Colon (tissue), 2 donors: Measurements from ENCODE around the gene ZRANB2.

ENCODE experiments used
- FAIRE-seq: peaks from 2 replicates; lab custom pipeline; 2012; peaks lifted over from hg19 to GRCh38; lab: Jason Lieb, UNC
- donor health status: control.
- donor health status: control.

Gene ZRANB2

GRCh38 chr1:71027991-71028390 is 52.8 kb downstream of the ZRANB2 start:
- no peak for FAIRE-seq

GRCh38 chr1:71026093-71026492 is 54.7 kb downstream of the ZRANB2 start:
- FAIRE-seq = no peak

GRCh38 chr1:71023515-71023914 is 57.3 kb downstream of the ZRANB2 start:
- FAIRE-seq = no peak

GRCh38 chr1:71019233-71019969 is 61.4 kb downstream of the ZRANB2 start:
- no peak for FAIRE-seq

- no peak for FAIRE-seq
These were observed 62.0 kb downstream of the ZRANB2 start for GRCh38 chr1:71018791-71019190.

- FAIRE-seq = no peak
These were observed 65.1 kb downstream of the ZRANB2 start for GRCh38 chr1:71015745-71016144.

- FAIRE-seq = no peak
These were observed 66.7 kb downstream of the ZRANB2 start for GRCh38 chr1:71014178-71014579.
